ENCODE results near the gene BOLL. TPM values are rescaled to one million over a fixed set of nuclear protein-coding genes. Genes with fewer than 3 reads are reported as not detected.
A peak's percentile ranks its signal among the peaks of the same experiment; 100 is the strongest.
"Not testable (repeated sequence)": the region's sequence is repeated elsewhere in the genome, so short reads cannot be mapped to it uniquely, and the experiment has no call there.

The BOLL gene
- total RNA-seq, 1 donor, result 0.10 TPM

DNA sequence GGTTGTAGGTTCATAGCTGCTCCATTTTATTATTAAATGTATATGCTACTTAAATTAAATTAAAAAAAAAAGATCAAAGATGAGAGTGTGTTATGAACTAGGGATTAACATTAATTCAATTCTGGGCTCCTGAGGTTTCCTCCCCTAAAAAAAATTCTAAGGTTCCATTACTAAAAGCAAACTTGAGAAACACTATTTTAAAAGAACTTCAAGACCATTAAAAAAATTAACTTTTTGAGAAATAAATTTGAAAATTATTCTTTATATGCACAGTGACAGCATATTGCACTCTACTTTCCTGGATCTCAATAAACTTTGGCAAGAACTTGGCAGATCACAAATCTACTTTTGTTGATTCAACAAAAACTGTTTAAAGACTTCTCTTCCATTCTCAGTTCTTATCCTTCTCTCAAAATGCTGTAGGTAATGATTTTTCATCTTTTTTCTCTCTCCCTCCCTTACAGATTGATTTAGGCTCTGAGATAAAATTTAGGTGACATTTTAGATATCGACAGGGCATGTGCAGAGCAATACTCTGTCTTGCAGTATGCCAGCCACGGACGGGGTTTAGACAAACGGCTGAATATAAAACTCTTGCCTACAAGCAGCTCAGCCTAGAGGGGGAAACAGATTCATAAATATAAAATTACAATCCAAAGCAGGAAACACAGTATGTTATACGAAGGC, 80.5 kb downstream of the BOLL start:
- Histone ChIP-seq H3K27me3 (ENCODE audit: insufficient read depth, low read length) (peaks cover 2% of the 10 kb centered on the region), H3K4me1 (ENCODE audit: insufficient read depth, low read length) (peaks cover 31% of the 10 kb centered on the region), H3K9me3 (ENCODE audit: low read depth, low read length) (no peaks in the 10 kb centered on the region), H3K4me3 (ENCODE audit: low read length) (peak overlapping the region; percentile 73)

DNA sequence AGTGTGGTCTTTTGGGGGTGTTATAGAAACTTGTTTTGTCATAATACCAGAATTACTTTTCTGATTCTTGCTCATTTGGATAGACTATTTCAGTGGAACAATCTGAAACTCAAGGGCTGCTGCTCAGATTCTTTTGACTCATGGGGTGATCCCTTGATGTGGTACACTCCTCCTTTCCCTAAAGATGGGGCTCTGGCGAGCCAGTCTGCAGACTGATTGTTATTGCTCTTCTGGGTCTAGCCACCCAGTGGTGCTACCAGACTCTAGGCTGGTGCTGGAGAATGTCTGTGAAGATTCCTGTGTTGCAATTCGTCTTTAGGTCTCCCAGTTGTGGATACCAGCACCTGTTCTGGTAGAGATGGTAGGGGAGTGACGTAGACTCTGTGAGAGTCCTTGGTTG, 84.2 kb downstream of the BOLL start:
- no peaks in the 10 kb centered on the region for H3K9me3 ChIP-seq (ENCODE audit: low read depth, low read length)
- peaks cover 13% of the 10 kb centered on the region for H3K4me1 ChIP-seq (ENCODE audit: insufficient read depth, low read length)
- H3K27me3 ChIP-seq (ENCODE audit: insufficient read depth, low read length), result peaks cover 2% of the 10 kb centered on the region
- no peak overlapping the region for H3K4me3 ChIP-seq (ENCODE audit: low read length)

GRCh38 chr2:197699724-197700123, 85.4 kb downstream of the BOLL start:
- not testable (repeated sequence) for H3K4me1 ChIP-seq (ENCODE audit: insufficient read depth, low read length); H3K4me3 ChIP-seq (ENCODE audit: low read length); H3K9me3 ChIP-seq (ENCODE audit: low read depth, low read length); H3K27me3 ChIP-seq (ENCODE audit: insufficient read depth, low read length)

GRCh38 chr2:197696571-197696970, 88.5 kb downstream of the BOLL start:
- not testable (repeated sequence) for H3K4me3 ChIP-seq (ENCODE audit: low read length); H3K4me1 ChIP-seq (ENCODE audit: insufficient read depth, low read length); H3K27me3 ChIP-seq (ENCODE audit: insufficient read depth, low read length); H3K9me3 ChIP-seq (ENCODE audit: low read depth, low read length)

- not testable (repeated sequence) for H3K4me3 ChIP-seq (ENCODE audit: low read length); H3K27me3 ChIP-seq (ENCODE audit: insufficient read depth, low read length); H3K4me1 ChIP-seq (ENCODE audit: insufficient read depth, low read length); H3K9me3 ChIP-seq (ENCODE audit: low read depth, low read length)
Observed at GRCh38 chr2:197695971-197696370, 89.1 kb downstream of the BOLL start.

DNA sequence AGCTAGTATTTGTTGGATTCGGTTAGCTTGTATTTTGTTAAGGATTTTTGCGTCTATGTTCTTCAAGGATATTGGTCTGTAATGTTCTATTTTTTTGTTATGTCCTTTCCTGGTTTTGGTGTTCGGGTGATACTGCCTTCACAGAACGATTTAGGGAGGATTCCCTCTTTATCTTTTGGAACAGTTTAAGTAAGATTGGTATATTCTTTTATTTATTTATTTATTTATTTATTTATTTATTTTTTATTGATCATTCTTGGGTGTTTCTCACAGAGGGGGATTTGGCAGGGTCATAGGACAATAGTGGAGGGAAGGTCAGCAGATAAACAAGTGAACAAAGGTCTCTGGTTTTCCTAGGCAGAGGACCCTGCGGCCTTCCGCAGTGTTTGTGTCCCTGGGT, 89.9 kb downstream of the BOLL start:
- H3K27me3 ChIP-seq (ENCODE audit: insufficient read depth, low read length); H3K4me1 ChIP-seq (ENCODE audit: insufficient read depth, low read length); H3K4me3 ChIP-seq (ENCODE audit: low read length); H3K9me3 ChIP-seq (ENCODE audit: low read depth, low read length): not testable (repeated sequence)

DNA sequence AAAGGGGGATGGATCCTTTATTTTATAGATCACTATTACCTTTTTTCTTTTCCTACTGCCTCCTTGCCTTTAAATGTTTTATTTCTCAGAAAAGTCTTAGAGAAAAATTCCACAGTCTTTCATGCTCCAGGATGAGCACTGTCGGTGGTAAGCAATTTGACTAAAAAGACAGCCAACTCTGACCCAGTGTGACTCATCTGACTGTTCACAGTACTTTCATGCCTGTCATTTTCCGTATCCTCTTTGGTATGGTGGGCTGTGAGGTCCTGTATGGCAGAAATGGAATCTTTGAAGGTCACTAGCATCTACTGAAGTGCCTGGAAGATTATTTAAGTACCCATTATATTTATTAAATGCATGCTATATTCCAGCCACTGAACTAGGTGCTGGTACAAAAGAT, 107.6 kb downstream of the BOLL start:
- H3K9me3 ChIP-seq (ENCODE audit: low read depth, low read length), result no peaks in the 10 kb centered on the region
- H3K4me1 ChIP-seq (ENCODE audit: insufficient read depth, low read length), result no peaks in the 10 kb centered on the region
- peaks cover 16% of the 10 kb centered on the region for H3K27me3 ChIP-seq (ENCODE audit: insufficient read depth, low read length)

DNA sequence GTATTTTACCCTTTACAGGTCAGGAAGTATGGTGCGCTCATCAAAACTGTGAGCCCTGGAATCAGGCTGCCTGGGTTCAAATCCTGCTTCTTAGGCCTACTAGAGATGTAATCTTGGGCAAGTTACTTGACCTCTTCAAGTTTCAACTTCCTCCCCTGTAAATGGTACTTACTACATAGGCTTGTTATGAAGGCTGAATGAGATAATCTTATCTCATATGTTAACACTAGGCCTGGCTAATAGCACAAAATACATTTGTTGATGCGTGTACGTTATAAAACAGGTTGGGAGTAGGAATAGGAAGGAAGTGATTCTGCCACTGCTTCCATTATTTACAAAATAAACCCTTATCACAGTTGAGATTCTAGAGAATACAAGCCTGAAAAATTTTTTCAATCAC, 108.1 kb downstream of the BOLL start:
- peaks cover 18% of the 10 kb centered on the region for H3K27me3 ChIP-seq (ENCODE audit: insufficient read depth, low read length)
- no peak overlapping the region for H3K4me3 ChIP-seq (ENCODE audit: low read length)
- no peaks in the 10 kb centered on the region for H3K9me3 ChIP-seq (ENCODE audit: low read depth, low read length)
- no peaks in the 10 kb centered on the region for H3K4me1 ChIP-seq (ENCODE audit: insufficient read depth, low read length)

More for the DNA sequence above, 107.6 kb downstream of the BOLL start:
- H3K4me3 ChIP-seq (ENCODE audit: low read length), result no peak overlapping the region

Other genes starting within 250 kb of the BOLL start
- under 0.01 TPM for gene RFTN2, start 109.7 kb downstream of the BOLL start, total RNA-seq
- gene MARS2, start 80.0 kb downstream of the BOLL start, total RNA-seq, result 9.1 TPM
- 23.4 TPM for gene PLCL1, start 19.3 kb upstream of the BOLL start, total RNA-seq